Sigmoid colon (tissue), 4 donors: ENCODE measurements around the gene HELB.

Experiments used
- CTCF ChIP-seq, 4 experiments: fragments of 450-650 bp in 3 of 4; fragments of 200-600 bp in 1 of 4; IDR thresholded peaks; one replicate each; pipeline ENCODE4 v1.5.1; 2016 to 2019; ENCODE audit warnings: antibody characterized with exemption in 4 of 4, mild to moderate bottlenecking in 3 of 4, moderate library complexity in 2 of 4
- EP300 ChIP-seq, 4 donors: sonication (generic); formaldehyde crosslinking; IDR thresholded peaks; one replicate each; pipeline ENCODE4 v1.6.1; 2017; ENCODE audit warnings: antibody characterized with exemption in 4 of 4
- POLR2A ChIP-seq, 2 donors: fragments of 450-650 bp; IDR thresholded peaks; one replicate each; pipeline ENCODE4 v1.6.1; 2016; ENCODE audit warnings: antibody characterized with exemption in 2 of 2, mild to moderate bottlenecking in 2 of 2, moderate library complexity in 2 of 2

GRCh38 chr12:66352197-66352596 lies 49.9 kb downstream of the HELB start:
- TF ChIP-seq CTCF (IDR thresholded peaks at IDR 0.05) (peak in 1 of 4 experiments; percentile 17), POLR2A (IDR thresholded peaks at IDR 0.05) (no peak), EP300 (IDR thresholded peaks at IDR 0.05) (no peak)
